ENCODE data around the gene CALM1.

GRCh38 chr14:90386321-90386720 is 10.5 kb upstream of the CALM1 start:
- no peak for TF ChIP-seq SIN3A (IDR thresholded peaks at IDR 0.05; ENCODE audit: low read depth, low read length)
- no peak for TF ChIP-seq ATF2 (IDR thresholded peaks at IDR 0.05; ENCODE audit: low read length)
- TF ChIP-seq CREB1 (IDR thresholded peaks at IDR 0.05; ENCODE audit: low read depth) = no peak
- no peak for TF ChIP-seq MAX (IDR thresholded peaks at IDR 0.05; ENCODE audit: low read depth, low read length)
- TF ChIP-seq CTCF (IDR thresholded peaks at IDR 0.05 in 2 of 3, conservative IDR thresholded peaks at IDR 0.05 in 1 of 3; ENCODE audit: control insufficient read depth in 2 of 3, extremely low read depth in 1 of 3, insufficient read depth in 1 of 3, low read depth in 3 of 3, low read length in 3 of 3) = no peak
- no peak for TF ChIP-seq TCF7 (IDR thresholded peaks at IDR 0.05; ENCODE audit: borderline replicate concordance)
- no peak for TF ChIP-seq EZH2 (IDR thresholded peaks at IDR 0.05; ENCODE audit: borderline replicate concordance, control insufficient read depth, low read depth, low read length)
- TF ChIP-seq TAF1 (IDR thresholded peaks at IDR 0.05; ENCODE audit: borderline replicate concordance, low read depth, low read length) = no peak
- no peak for TF ChIP-seq GABPA (IDR thresholded peaks at IDR 0.05; ENCODE audit: low read depth)
- TF ChIP-seq ZBTB33 (IDR thresholded peaks at IDR 0.05) = no peak
- TF ChIP-seq SRF (IDR thresholded peaks at IDR 0.05; ENCODE audit: low read depth in 2 of 2, low read length in 2 of 2) = no peak
- no peak for TF ChIP-seq SUZ12 (IDR thresholded peaks at IDR 0.05; ENCODE audit: unreplicated experiment)

All from GM12878 (cell line).